Common myeloid progenitor, CD34-positive (primary cell): ENCODE measurements around the gene SDHD. TPM values are rescaled to one million over a fixed set of nuclear protein-coding genes. Genes with fewer than 3 reads are reported as not detected.
"Not testable (repeated sequence)": the region's sequence is repeated elsewhere in the genome, so short reads cannot be mapped to it uniquely, and the experiment has no call there.

ENCODE experiments used
- CTCF ChIA-PET: fragments of 350-600 bp; sonication (Branson Sonifier 250); formaldehyde crosslinking; loops from one replicate; lab custom pipeline; 2021; ENCODE audit warnings: antibody characterized with exemption; lab: Charles Lee
- POLR2A ChIA-PET: fragments of 350-600 bp; sonication (Branson Sonifier 250); formaldehyde crosslinking; loops from one replicate; lab custom pipeline; 2021; ENCODE audit warnings: antibody characterized with exemption; lab: Charles Lee
- DNase-seq, 3 donors: peaks; one replicate each; pipeline versions ENCODE4 v3.0.0 to v3.0.0-alpha.2; 2013
- H3K27ac ChIP-seq, 2 experiments: 1 replicate in 1 of 2; 2 replicates in 1 of 2; pipeline ENCODE4 v1.7.0; 2013; ENCODE audit warnings: inconsistent platforms in 2 of 2, low read length in 2 of 2, mild to moderate bottlenecking in 2 of 2, low read depth in 1 of 2, moderate library complexity in 1 of 2; ENCODE audit not compliant: severe bottlenecking in 2 of 2, insufficient read depth in 1 of 2, poor library complexity in 1 of 2
- H3K27me3 ChIP-seq, 5 experiments: replicated peaks in 2 of 5; 1 replicate in 3 of 5; 2 replicates in 2 of 5; pipeline versions ENCODE4 v1.6.1 to v1.7.0; 2013; ENCODE audit warnings: low read length in 4 of 5, mild to moderate bottlenecking in 2 of 5, moderate library complexity in 2 of 5, inconsistent platforms in 1 of 5; ENCODE audit not compliant: insufficient read depth in 5 of 5, control insufficient read depth in 4 of 5
- H3K36me3 ChIP-seq, 4 experiments: 1 replicate in 2 of 4; 2 replicates in 2 of 4; pipeline versions ENCODE4 v1.6.1 to v1.7.0; 2013; ENCODE audit warnings: low read length in 3 of 4, control low read depth in 1 of 4, mild to moderate bottlenecking in 1 of 4; ENCODE audit not compliant: control insufficient read depth in 4 of 4, insufficient read depth in 4 of 4
- H3K4me1 ChIP-seq, 4 experiments: 1 replicate in 3 of 4; 2 replicates in 1 of 4; pipeline versions ENCODE4 v1.6.1 to v1.7.1; 2013; ENCODE audit warnings: low read length in 3 of 4, mild to moderate bottlenecking in 3 of 4, control low read depth in 1 of 4, inconsistent platforms in 1 of 4, moderate library complexity in 1 of 4; ENCODE audit not compliant: control insufficient read depth in 4 of 4, insufficient read depth in 4 of 4; ENCODE audit errors: control extremely low read depth in 1 of 4
- H3K4me3 ChIP-seq, 7 experiments: 1 replicate in 4 of 7; 2 replicates in 3 of 7; pipeline versions ENCODE4 v1.5.1 to v1.7.0; 2013; ENCODE audit warnings: mild to moderate bottlenecking in 7 of 7, low read length in 6 of 7, moderate library complexity in 6 of 7, inconsistent platforms in 2 of 7, low read depth in 2 of 7, control low read depth in 1 of 7; ENCODE audit not compliant: insufficient read depth in 4 of 7, control insufficient read depth in 1 of 7; ENCODE audit errors: extremely low read depth in 1 of 7
- H3K9me3 ChIP-seq, 5 experiments: 1 replicate in 4 of 5; 2 replicates in 1 of 5; pipeline versions ENCODE4 v1.6.1 to v1.7.1; 2013; ENCODE audit warnings: low read length in 4 of 5, mild to moderate bottlenecking in 2 of 5, inconsistent platforms in 1 of 5, low read depth in 1 of 5, moderate library complexity in 1 of 5; ENCODE audit not compliant: control insufficient read depth in 4 of 5, insufficient read depth in 2 of 5; ENCODE audit errors: control extremely low read depth in 1 of 5
- WGBS: methylation state at CpG from one replicate; pipeline ENCODE4 v1.1.5; 2013; ENCODE audit not compliant: insufficient coverage; 5-methylcytosine and 5-hydroxymethylcytosine counted together
- polyA plus RNA-seq: library from polyadenylated mRNA; unstranded; fragments of 120-200 nt; gene quantifications from one replicate; pipeline ENCODE4 v1.2.1, GENCODE V29; 2013

The SDHD gene
- polyA plus RNA-seq: 64.4 TPM

DNA sequence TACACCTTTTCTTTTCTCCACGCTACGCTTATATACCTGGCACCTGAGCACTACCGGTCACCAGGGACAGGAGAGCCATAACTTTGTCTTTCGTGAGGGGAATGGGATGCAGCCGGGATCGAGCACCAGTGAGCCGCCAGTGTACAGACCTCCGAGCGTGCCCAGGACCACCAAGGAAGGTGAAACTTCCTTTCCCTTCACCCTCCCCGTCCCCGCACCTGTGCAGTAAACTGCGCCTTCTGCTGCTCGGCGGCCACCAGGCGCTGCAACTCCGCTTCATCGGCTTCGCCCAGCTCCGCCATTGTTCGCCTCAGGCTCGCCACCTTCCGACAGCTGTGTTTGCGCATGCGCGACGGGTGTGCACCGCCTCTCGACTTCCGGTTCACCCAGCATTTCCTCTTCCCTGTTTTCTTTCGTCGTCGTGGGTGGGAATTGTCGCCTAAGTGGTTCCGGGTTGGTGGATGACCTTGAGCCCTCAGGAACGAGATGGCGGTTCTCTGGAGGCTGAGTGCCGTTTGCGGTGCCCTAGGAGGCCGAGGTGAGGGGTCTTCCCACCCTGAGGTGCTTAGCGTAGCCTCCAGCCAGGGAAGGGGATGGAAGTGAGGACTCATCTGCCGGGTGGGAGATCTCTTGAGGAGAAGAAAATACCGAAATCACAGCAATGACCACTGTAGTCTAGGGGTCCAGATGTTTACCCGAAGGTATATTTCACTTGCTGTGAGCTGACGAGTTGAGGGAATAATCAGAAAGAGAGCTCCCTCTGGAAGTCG, at the start of gene SDHD, which contains the start of gene TIMM8B:
Gene SDHD, plus strand, starts transcription at position 452 of the 770 bp plus-strand sequence. Its CDS starts 35 bp downstream, at position 487.
Gene TIMM8B, minus strand, starts transcription at position 335 of the 770 bp plus-strand sequence. Its CDS starts 33 bp downstream, at position 302.
- peak within 1 kb of the TSS; percentile 63 to 100 (median 98) for H3K4me3 ChIP-seq
- no peaks in the 10 kb centered on the region for H3K9me3 ChIP-seq
- H3K4me1 ChIP-seq: peaks cover 10 to 27% (median 19%) of the 10 kb centered on the region in 4 experiments
- WGBS: 0% methylated on average over 38 of the region's 45 CpGs
- peaks cover 13 to 72% (median 51%) of the 10 kb centered on the region in 4 experiments for H3K36me3 ChIP-seq
- H3K27ac ChIP-seq: peak within 1 kb of the TSS; percentile 56 to 88
- ChIA-PET POLR2A (no interaction called here), CTCF (interaction anchor here (1.0 to 2.1 kb wide), 7 partner anchors 12 to 194 kb away, joined by 3 to 5 read pairs (median 3); partner anchors contain the start of genes NKAPD1 and PIH1D2)
- no peaks in the 10 kb centered on the region for H3K27me3 ChIP-seq
- peak; percentile 97 to 99 (median 98) for DNase-seq

DNA sequence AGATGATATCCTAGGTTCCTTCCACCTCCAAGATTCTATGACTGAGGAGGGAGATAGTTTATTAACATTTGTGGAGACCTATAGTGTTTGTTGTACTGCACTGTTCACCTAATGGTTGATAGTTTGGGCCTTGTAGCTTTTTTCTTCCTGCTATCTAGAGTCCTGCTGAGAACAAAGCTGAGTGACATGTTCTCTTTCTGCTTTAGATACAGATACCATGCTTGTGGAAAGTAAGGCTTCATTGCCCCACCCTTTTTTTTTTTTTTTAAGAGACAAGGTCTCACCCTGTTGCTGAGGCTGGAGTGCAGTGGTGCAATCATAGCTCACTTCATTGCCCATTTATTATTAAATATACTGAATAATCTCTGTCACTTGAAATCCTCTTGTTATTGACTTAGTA, 49.1 kb upstream of the SDHD start:
- CTCF ChIA-PET: no interaction called here
- peaks cover 22 to 55% (median 41%) of the 10 kb centered on the region in 4 experiments for H3K36me3 ChIP-seq

GRCh38 chr11:112042161-112042960, 44.3 kb upstream of the SDHD start:
- ChIA-PET POLR2A (no interaction called here), CTCF (interaction anchor here (1.7 kb wide), 1 partner anchor 14 kb away, joined by 4 read pairs; no protein-coding TSS in a partner anchor)
- peak overlapping the region in 1 of 7 experiments; percentile 38 for H3K4me3 ChIP-seq
- H3K36me3 ChIP-seq: peaks cover 11 to 56% (median 39%) of the 10 kb centered on the region in 4 experiments
- H3K27ac ChIP-seq: peak overlapping the region; percentile 18 to 35
- no peaks in the 10 kb centered on the region for H3K9me3 ChIP-seq
- peak; percentile 57 to 89 (median 83) for DNase-seq
- peaks cover 0 to 15% (median 13%) of the 10 kb centered on the region in 4 experiments for H3K4me1 ChIP-seq
- 93% methylated on average over 3 of the region's 6 CpGs for WGBS
- no peaks in the 10 kb centered on the region for H3K27me3 ChIP-seq

More for the DNA sequence above, 49.1 kb upstream of the SDHD start:
- Histone ChIP-seq H3K4me1 (peaks cover 0 to 8% (median 7%) of the 10 kb centered on the region in 4 experiments), H3K9me3 (no peaks in the 10 kb centered on the region), H3K27me3 (no peaks in the 10 kb centered on the region), H3K27ac (no peak overlapping the region), H3K4me3 (no peak overlapping the region)
- POLR2A ChIA-PET: no interaction called here
- no peak for DNase-seq

DNA sequence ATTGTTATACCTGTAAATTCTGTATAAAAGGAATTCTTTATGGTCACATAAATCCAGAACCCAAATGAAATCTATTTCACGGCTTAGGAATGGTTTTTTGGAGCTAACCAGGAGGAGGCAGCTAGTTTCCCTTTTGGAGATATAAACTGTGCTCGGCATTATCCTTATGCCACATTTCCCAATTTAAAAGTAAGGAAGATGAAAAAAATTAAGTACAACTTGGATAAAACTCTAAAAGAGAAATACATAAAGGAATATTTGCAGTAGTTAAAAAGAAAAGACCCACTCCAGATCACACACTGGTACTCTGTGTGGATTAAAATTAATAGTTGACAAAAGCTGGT, 43.7 kb upstream of the SDHD start:
- H3K27me3 ChIP-seq: no peaks in the 10 kb centered on the region
- no CpG with 5 or more reads among the region's 2 CpGs for WGBS
- H3K9me3 ChIP-seq: no peaks in the 10 kb centered on the region
- ChIA-PET POLR2A (no interaction called here), CTCF (interaction anchor here (1.1 to 1.7 kb wide), 2 partner anchors 30 to 39 kb away, joined by 3 to 6 read pairs; partner anchors contain the start of gene PIH1D2)
- peaks cover 6 to 51% (median 34%) of the 10 kb centered on the region in 4 experiments for H3K36me3 ChIP-seq
- DNase-seq: no peak
- H3K27ac ChIP-seq: peak overlapping the region in 1 of 2 experiments; percentile 27
- H3K4me1 ChIP-seq: peaks cover 0 to 15% (median 13%) of the 10 kb centered on the region in 4 experiments
- H3K4me3 ChIP-seq: peak overlapping the region in 1 of 7 experiments; percentile 11

DNA sequence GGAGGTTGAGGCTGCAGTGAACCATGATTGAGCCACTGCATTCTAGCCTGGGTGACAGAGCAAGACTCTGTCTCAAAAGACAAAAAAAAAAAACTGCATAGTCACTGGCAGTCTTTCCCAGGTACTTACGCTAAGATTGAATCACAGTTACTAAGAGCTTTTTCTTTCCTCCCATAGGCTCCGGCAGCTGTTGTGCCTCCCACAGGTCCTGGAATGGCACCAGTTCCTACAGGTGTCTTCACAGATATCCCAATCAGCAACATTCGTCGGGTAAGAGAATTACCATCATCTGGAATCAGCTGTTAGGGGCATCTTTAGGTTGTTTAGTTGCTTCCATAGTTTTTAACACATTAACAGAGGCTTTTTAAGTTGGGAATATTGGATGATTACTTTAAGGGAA, 41.7 kb upstream of the SDHD start:
- WGBS: 97% methylated on average over 4 of the region's 4 CpGs
- no peak overlapping the region for H3K27ac ChIP-seq
- DNase-seq: no peak
- ChIA-PET CTCF (interaction anchor here (0.6 to 1.7 kb wide), 3 partner anchors 28 to 71 kb away, joined by 3 to 6 read pairs (median 3); partner anchors contain the start of genes PIH1D2, SDHD and TIMM8B), POLR2A (no interaction called here)
- H3K4me3 ChIP-seq: no peak overlapping the region
- no peaks in the 10 kb centered on the region for H3K27me3 ChIP-seq
- no peaks in the 10 kb centered on the region for H3K9me3 ChIP-seq
- H3K4me1 ChIP-seq: peaks cover 0 to 15% (median 13%) of the 10 kb centered on the region in 4 experiments
- H3K36me3 ChIP-seq: peaks cover 2 to 49% (median 29%) of the 10 kb centered on the region in 4 experiments

- H3K27me3 ChIP-seq, POLR2A ChIA-PET, DNase-seq, H3K9me3 ChIP-seq, H3K4me3 ChIP-seq, H3K27ac ChIP-seq, CTCF ChIA-PET: not testable (repeated sequence)
- Histone ChIP-seq H3K4me1 (peaks cover 0 to 15% (median 13%) of the 10 kb centered on the region in 4 experiments), H3K36me3 (peaks cover 3 to 57% (median 28%) of the 10 kb centered on the region in 4 experiments)
- 80% methylated on average over 1 of the region's 2 CpGs for WGBS
These were observed 40.0 kb upstream of the SDHD start for GRCh38 chr11:112046647-112047046.
